ENCODE measurements around the gene PPP1R3G. TPM values are rescaled to one million over a fixed set of nuclear protein-coding genes. Genes with fewer than 3 reads are reported as not detected.

PPP1R3G gene
- total RNA-seq, 4 donors from 2014 or later: 0.10 to 1.1 (median 0.49) TPM; not detected in 1

DNA sequence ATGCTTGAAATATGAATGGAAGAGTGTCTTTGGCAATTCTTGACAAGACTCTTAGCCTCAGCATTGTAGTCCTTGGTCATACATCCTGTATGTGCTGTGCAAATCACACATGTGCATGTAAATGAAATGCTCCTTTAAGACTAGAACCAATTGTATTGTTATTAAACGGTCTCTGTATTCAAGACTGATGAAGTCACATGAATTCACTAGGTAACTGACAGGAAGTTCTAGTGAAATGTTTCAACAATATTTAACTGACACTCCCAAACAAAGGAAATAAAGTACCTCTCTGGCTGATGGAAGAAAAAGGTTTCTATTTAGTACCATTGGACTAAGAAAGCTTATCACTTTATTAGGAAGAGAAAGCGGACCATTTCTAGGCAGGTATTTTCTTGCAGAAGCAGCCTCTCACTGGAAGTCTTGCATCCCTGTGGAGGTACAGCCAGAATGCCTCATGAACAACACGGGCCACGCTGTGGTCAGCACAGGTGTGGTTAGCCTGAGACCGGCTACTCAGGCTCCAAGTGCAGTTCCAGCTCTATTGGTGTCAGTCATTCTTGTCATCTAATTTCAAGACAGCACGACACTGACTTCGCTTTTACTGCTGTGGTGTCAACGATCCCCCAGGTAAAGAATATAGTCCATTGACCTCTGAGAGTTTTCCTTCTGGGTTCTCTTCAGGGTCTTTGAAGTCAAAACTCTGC lies 17.3 kb downstream of the PPP1R3G start:
- no peak for ATAC-seq
- intact Hi-C loops (cut with DNase I; ENCODE audit: low total_unique reads): no loop called here

DNA sequence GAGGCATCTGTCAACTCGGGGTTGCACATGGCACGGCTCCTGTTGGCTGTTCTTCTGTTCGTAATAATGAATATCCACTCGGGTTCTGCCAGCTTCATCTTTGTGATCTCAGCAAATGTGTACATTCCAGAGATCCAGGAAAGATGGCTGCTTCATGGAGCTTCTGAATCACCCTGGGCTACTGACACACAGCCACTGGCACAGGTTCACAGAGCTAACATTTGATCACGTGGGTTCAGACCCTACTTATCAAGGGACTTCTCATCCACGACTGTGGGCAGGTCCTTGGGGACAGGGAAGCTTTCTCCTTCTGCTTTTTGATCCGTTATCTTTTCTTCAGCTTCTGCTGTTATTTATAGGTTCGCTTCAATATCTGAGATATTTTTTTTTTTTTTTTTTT lies 18.1 kb downstream of the PPP1R3G start:
- intact Hi-C loops (cut with DNase I; ENCODE audit: low total_unique reads) (no loop called here), in situ Hi-C loops (cut with MboI; ENCODE audit: low sequenced_read_pairs in 4 of 4) (no loop called here)
- no peak overlapping the region for H3K4me3 ChIP-seq
- H3K36me3 ChIP-seq: no peaks in the 10 kb centered on the region
- TF ChIP-seq POLR2A (IDR thresholded peaks at IDR 0.05): no peak
- no peak for TF ChIP-seq CTCF (IDR thresholded peaks at IDR 0.05 in 4 of 5, conservative IDR thresholded peaks at IDR 0.05 in 1 of 5)
- peaks cover 6 to 15% of the 10 kb centered on the region in 2 donors for H3K4me1 ChIP-seq
- no peaks in the 10 kb centered on the region for H3K27me3 ChIP-seq
- DNase-seq (no peak), ATAC-seq (no peak)
- H3K9me3 ChIP-seq: no peaks in the 10 kb centered on the region
- H3K27ac ChIP-seq: no peak overlapping the region

More for the DNA sequence above, 17.3 kb downstream of the PPP1R3G start:
- H3K27ac ChIP-seq: no peak overlapping the region
- H3K9me3 ChIP-seq: no peaks in the 10 kb centered on the region
- peaks cover 3 to 8% of the 10 kb centered on the region in 2 donors for H3K4me1 ChIP-seq
- TF ChIP-seq CTCF (IDR thresholded peaks at IDR 0.05 in 4 of 5, conservative IDR thresholded peaks at IDR 0.05 in 1 of 5) (no peak), POLR2A (IDR thresholded peaks at IDR 0.05) (no peak)
- H3K27me3 ChIP-seq: no peaks in the 10 kb centered on the region
- DNase-seq: no peak
- no peak overlapping the region for H3K4me3 ChIP-seq
- in situ Hi-C loops (cut with MboI; ENCODE audit: low sequenced_read_pairs in 4 of 4): no loop called here
- no peaks in the 10 kb centered on the region for H3K36me3 ChIP-seq

DNA sequence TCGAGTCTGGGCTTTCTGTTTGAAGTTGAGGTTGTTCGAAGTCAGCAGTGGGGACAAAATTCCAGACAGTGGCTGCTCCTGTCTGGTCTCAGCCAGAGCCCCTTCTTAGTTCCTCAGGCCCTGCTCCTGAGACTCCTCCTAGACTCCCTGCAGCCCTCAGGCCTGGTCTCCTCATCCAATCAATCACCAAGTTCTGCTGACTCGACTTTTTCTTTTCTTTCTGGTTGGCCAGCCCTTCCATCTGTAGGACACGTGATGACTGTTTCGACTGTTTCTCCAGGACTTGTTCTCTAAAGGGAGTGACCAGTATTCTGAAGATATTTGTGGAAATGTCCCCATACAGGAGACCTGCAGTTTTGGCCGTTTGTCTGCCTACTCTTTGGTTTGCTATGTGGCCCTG lies 19.5 kb downstream of the PPP1R3G start:
- ATAC-seq: no peak

GRCh38 chr6:5105146-5105545 lies 20.0 kb downstream of the PPP1R3G start:
- no peak for DNase-seq

More for the DNA sequence above, 19.5 kb downstream of the PPP1R3G start:
- in situ Hi-C loops (cut with MboI; ENCODE audit: low sequenced_read_pairs in 4 of 4): no loop called here
- intact Hi-C loops (cut with DNase I; ENCODE audit: low total_unique reads): no loop called here
- H3K9me3 ChIP-seq: no peaks in the 10 kb centered on the region
- TF ChIP-seq CTCF (IDR thresholded peaks at IDR 0.05 in 4 of 5, conservative IDR thresholded peaks at IDR 0.05 in 1 of 5) (no peak), POLR2A (IDR thresholded peaks at IDR 0.05) (no peak)
- H3K27ac ChIP-seq: no peak overlapping the region
- H3K27me3 ChIP-seq: no peaks in the 10 kb centered on the region
- no peaks in the 10 kb centered on the region for H3K36me3 ChIP-seq
- no peak overlapping the region for H3K4me3 ChIP-seq
- DNase-seq: no peak
- peaks cover 6 to 20% of the 10 kb centered on the region in 2 donors for H3K4me1 ChIP-seq

More at GRCh38 chr6:5105146-5105545, 20.0 kb downstream of the PPP1R3G start:
- in situ Hi-C loops (cut with MboI; ENCODE audit: low sequenced_read_pairs in 4 of 4) (no loop called here), intact Hi-C loops (cut with DNase I; ENCODE audit: low total_unique reads) (no loop called here)
- peaks cover 6 to 20% of the 10 kb centered on the region in 2 donors for H3K4me1 ChIP-seq
- H3K27ac ChIP-seq: no peak overlapping the region
- H3K9me3 ChIP-seq: no peaks in the 10 kb centered on the region
- H3K36me3 ChIP-seq: no peaks in the 10 kb centered on the region
- TF ChIP-seq CTCF (IDR thresholded peaks at IDR 0.05 in 4 of 5, conservative IDR thresholded peaks at IDR 0.05 in 1 of 5) (no peak), POLR2A (IDR thresholded peaks at IDR 0.05) (no peak)
- no peak for ATAC-seq
- H3K27me3 ChIP-seq: no peaks in the 10 kb centered on the region
- H3K4me3 ChIP-seq: no peak overlapping the region
